Parathyroid adenoma (tissue), 2 donors: Measurements from ENCODE around the gene DDHD1.

Experiments used
- H2AFZ ChIP-seq: fragments of 300-600 bp; sonication (generic); one replicate; pipeline ENCODE4 v1.7.0; 2017; ENCODE audit warnings: antibody characterized with exemption, mild to moderate bottlenecking
- H3K27ac ChIP-seq: fragments of 300-600 bp; sonication (generic); one replicate; pipeline ENCODE4 v1.7.0; 2017
- H3K27me3 ChIP-seq: fragments of 300-600 bp; sonication (generic); one replicate; pipeline ENCODE4 v1.7.0; 2017; ENCODE audit warnings: low read length; ENCODE audit not compliant: control insufficient read depth, insufficient read depth
- H3K36me3 ChIP-seq: fragments of 300-600 bp; sonication (generic); one replicate; pipeline ENCODE4 v1.7.0; 2017; ENCODE audit warnings: low read length; ENCODE audit not compliant: control insufficient read depth, insufficient read depth
- H3K4me1 ChIP-seq: fragments of 300-600 bp; sonication (generic); one replicate; pipeline ENCODE4 v1.7.0; 2017; ENCODE audit warnings: control low read depth
- H3K4me2 ChIP-seq: fragments of 300-600 bp; sonication (generic); one replicate; pipeline ENCODE4 v1.7.0; 2017; ENCODE audit warnings: low read length
- H3K4me3 ChIP-seq: fragments of 300-600 bp; sonication (generic); one replicate; pipeline ENCODE4 v1.7.0; 2017; ENCODE audit warnings: low read depth, low read length
- H3K79me2 ChIP-seq: fragments of 300-600 bp; sonication (generic); one replicate; pipeline ENCODE4 v1.7.0; 2017; ENCODE audit warnings: control low read depth
- H3K9ac ChIP-seq: fragments of 300-600 bp; sonication (generic); one replicate; pipeline ENCODE4 v1.7.0; 2017; ENCODE audit warnings: mild to moderate bottlenecking
- H3K9me3 ChIP-seq: fragments of 300-600 bp; sonication (generic); one replicate; pipeline ENCODE4 v1.7.0; 2017; ENCODE audit warnings: low read length; ENCODE audit not compliant: control insufficient read depth
- TF ChIP-seq, protein P1 (sequence below): fragments of 300-600 bp; sonication (generic); IDR thresholded peaks from one replicate; pipeline ENCODE4 v1.7.0; 2017; ENCODE audit warnings: antibody characterized with exemption, mild to moderate bottlenecking
- donor health status: primary hyperparathyroidism.

Gene DDHD1

DNA sequence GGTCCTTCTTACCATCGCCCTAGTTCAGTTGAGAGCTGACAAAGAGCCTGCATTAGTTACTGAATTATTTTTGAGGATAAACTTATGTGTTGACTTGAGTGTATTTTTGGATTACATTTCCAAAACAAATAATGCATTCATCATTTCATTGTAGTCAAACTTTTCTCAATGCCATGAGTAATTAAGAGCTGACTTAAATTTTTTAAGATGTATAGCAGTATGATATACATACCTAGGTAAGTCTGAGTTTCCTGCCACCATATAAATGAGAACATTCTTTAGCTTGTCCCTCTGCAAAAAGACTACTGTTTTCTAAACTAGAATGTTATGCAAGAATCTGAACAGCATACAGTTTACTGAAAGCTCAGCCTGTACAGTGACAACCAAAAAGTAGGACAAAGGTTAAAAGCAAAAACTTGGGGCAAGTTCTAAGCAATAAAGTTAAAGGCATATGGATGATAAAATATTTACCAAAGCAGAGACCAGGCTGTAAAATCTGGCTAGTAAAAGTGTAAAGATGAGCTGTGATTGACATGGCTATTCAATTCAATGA, 120.2 kb downstream of the DDHD1 start:
- no peak overlapping the region for H2AFZ ChIP-seq
- no peaks in the 10 kb centered on the region for H3K27me3 ChIP-seq
- no peak overlapping the region for H3K9ac ChIP-seq
- no peak overlapping the region for H3K27ac ChIP-seq
- H3K4me1 ChIP-seq = peaks cover 8% of the 10 kb centered on the region
- no peaks in the 10 kb centered on the region for H3K36me3 ChIP-seq
- H3K9me3 ChIP-seq = no peaks in the 10 kb centered on the region
- TF ChIP-seq, protein P1, sequence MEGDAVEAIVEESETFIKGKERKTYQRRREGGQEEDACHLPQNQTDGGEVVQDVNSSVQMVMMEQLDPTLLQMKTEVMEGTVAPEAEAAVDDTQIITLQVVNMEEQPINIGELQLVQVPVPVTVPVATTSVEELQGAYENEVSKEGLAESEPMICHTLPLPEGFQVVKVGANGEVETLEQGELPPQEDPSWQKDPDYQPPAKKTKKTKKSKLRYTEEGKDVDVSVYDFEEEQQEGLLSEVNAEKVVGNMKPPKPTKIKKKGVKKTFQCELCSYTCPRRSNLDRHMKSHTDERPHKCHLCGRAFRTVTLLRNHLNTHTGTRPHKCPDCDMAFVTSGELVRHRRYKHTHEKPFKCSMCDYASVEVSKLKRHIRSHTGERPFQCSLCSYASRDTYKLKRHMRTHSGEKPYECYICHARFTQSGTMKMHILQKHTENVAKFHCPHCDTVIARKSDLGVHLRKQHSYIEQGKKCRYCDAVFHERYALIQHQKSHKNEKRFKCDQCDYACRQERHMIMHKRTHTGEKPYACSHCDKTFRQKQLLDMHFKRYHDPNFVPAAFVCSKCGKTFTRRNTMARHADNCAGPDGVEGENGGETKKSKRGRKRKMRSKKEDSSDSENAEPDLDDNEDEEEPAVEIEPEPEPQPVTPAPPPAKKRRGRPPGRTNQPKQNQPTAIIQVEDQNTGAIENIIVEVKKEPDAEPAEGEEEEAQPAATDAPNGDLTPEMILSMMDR = no peak
- no peak overlapping the region for H3K4me2 ChIP-seq
- H3K4me3 ChIP-seq = no peak overlapping the region
- no peaks in the 10 kb centered on the region for H3K79me2 ChIP-seq

- no peak overlapping the region for H3K9ac ChIP-seq
- H2AFZ ChIP-seq = no peak overlapping the region
- no peak overlapping the region for H3K27ac ChIP-seq
- no peaks in the 10 kb centered on the region for H3K27me3 ChIP-seq
- TF ChIP-seq, protein P1 = no peak
- H3K9me3 ChIP-seq = no peaks in the 10 kb centered on the region
- H3K4me1 ChIP-seq = peaks cover 8% of the 10 kb centered on the region
- H3K4me3 ChIP-seq = no peak overlapping the region
- H3K36me3 ChIP-seq = no peaks in the 10 kb centered on the region
- H3K4me2 ChIP-seq = no peak overlapping the region
- H3K79me2 ChIP-seq = no peaks in the 10 kb centered on the region
Measured at GRCh38 chr14:53032161-53032803, 120.8 kb downstream of the DDHD1 start.

- H3K4me2 ChIP-seq = no peak overlapping the region
- no peak overlapping the region for H3K9ac ChIP-seq
- H3K4me1 ChIP-seq = peaks cover 4% of the 10 kb centered on the region
- H3K4me3 ChIP-seq = no peak overlapping the region
- TF ChIP-seq, protein P1 = no peak
- no peaks in the 10 kb centered on the region for H3K27me3 ChIP-seq
- H2AFZ ChIP-seq = no peak overlapping the region
- H3K9me3 ChIP-seq = no peaks in the 10 kb centered on the region
- H3K79me2 ChIP-seq = no peaks in the 10 kb centered on the region
- no peak overlapping the region for H3K27ac ChIP-seq
- H3K36me3 ChIP-seq = no peaks in the 10 kb centered on the region
Measured at GRCh38 chr14:53027562-53027961, 125.6 kb downstream of the DDHD1 start.

DNA sequence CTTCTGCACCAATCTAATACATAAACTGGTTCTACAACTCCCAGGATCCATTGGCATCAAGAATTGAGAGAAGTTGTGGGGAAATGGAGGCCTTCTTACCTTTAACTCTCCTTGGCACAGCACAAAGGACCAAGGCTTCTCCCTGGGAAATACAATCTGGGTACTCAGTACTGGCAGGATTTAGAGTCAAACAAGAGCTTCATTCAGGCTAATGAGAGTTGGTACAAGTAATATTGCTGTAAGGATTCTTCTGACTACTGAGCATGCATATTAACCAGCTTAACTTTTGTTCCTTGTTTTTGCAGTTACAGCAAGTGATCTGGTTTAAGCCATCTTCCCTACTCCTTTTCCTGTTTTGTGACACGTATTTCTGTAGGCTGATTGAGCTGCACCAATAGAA, 126.1 kb downstream of the DDHD1 start:
- Histone ChIP-seq H3K4me2 (no peak overlapping the region), H2AFZ (no peak overlapping the region), H3K4me1 (peaks cover under 1% of the 10 kb centered on the region), H3K9ac (no peak overlapping the region), H3K27me3 (no peaks in the 10 kb centered on the region), H3K36me3 (no peaks in the 10 kb centered on the region), H3K9me3 (no peaks in the 10 kb centered on the region), H3K79me2 (no peaks in the 10 kb centered on the region), H3K4me3 (no peak overlapping the region), H3K27ac (no peak overlapping the region)
- TF ChIP-seq, protein P1 = no peak

GRCh38 chr14:53023325-53023724, 129.8 kb downstream of the DDHD1 start:
- TF ChIP-seq, protein P1 = no peak
- Histone ChIP-seq H2AFZ (no peak overlapping the region), H3K4me3 (no peak overlapping the region)

More at GRCh38 chr14:53023325-53023724, 129.8 kb downstream of the DDHD1 start:
- Histone ChIP-seq H3K36me3 (no peaks in the 10 kb centered on the region), H3K27me3 (no peaks in the 10 kb centered on the region), H3K9me3 (no peaks in the 10 kb centered on the region), H3K27ac (no peak overlapping the region), H3K9ac (no peak overlapping the region), H3K4me2 (no peak overlapping the region), H3K79me2 (no peaks in the 10 kb centered on the region), H3K4me1 (no peaks in the 10 kb centered on the region)
